K562 (cell line): ENCODE results near the gene TSC1. TPM values are rescaled to one million over a fixed set of nuclear protein-coding genes. Genes with fewer than 3 reads are reported as not detected.

Experiments
- CEBPG ChIP-seq, 3 experiments: fragments of 200-800 bp in 1 of 3; sonication (Bioruptor generic) in 1 of 3; sonication (generic) in 1 of 3; formaldehyde crosslinking in 1 of 3; IDR thresholded peaks in 2 of 3; conservative IDR thresholded peaks in 1 of 3; 2 replicates each; pipeline versions ENCODE4 v1.6.1 to v1.8.0; 2016 to 2022; ENCODE audit warnings: missing compliant biosample characterization in 2 of 3, missing genetic modification characterization in 2 of 3, mild to moderate bottlenecking in 1 of 3, missing genetic modification reagents in 1 of 3
- ELF2 ChIP-seq: fragments of 250-450 bp; sonication (Bioruptor Pico); IDR thresholded peaks from 2 replicates; pipeline ENCODE4 v1.5.0; 2021; ENCODE audit warnings: mild to moderate bottlenecking
- EZH2 ChIP-seq: IDR thresholded peaks from 2 replicates; pipeline ENCODE4 v1.6.1; 2012; ENCODE audit warnings: low read depth, mild to moderate bottlenecking, inconsistent platforms, low read length, borderline replicate concordance
- KAT2B ChIP-seq: IDR thresholded peaks from one replicate; pipeline ENCODE4 v1.6.1; 2012; ENCODE audit warnings: low read depth, mild to moderate bottlenecking, control low read depth, inconsistent platforms, low read length, moderate library complexity
- MCM5 ChIP-seq: fragments of 450-650 bp; IDR thresholded peaks from 2 replicates; pipeline ENCODE4 v1.6.1; 2016; ENCODE audit warnings: low read depth
- MTA2 ChIP-seq: fragments of 450-650 bp; IDR thresholded peaks from 2 replicates; pipeline ENCODE4 v1.6.1; 2016; ENCODE audit warnings: low read depth
- MXI1 ChIP-seq: IDR thresholded peaks from 2 replicates; pipeline ENCODE4 v1.6.1; 2011; ENCODE audit warnings: low read depth, mild to moderate bottlenecking, improper control_type of control experiment, low read length
- NR2C2 ChIP-seq, 2 experiments: fragments of 200-800 bp in 1 of 2; sonication (Bioruptor generic) in 1 of 2; sonication (generic) in 1 of 2; formaldehyde crosslinking in 1 of 2; IDR thresholded peaks; 2 replicates each; pipeline versions ENCODE4 v1.6.1 to v1.8.0; 2016 to 2022; ENCODE audit warnings: mild to moderate bottlenecking in 1 of 2, missing compliant biosample characterization in 1 of 2, missing genetic modification characterization in 1 of 2, missing genetic modification reagents in 1 of 2
- PTBP1 ChIP-seq: fragments of 200-400 bp; formaldehyde crosslinking; IDR thresholded peaks from 2 replicates; pipeline ENCODE4 v1.6.1; 2017; ENCODE audit warnings: low read depth, low read length
- RBFOX2 ChIP-seq: fragments of 200-400 bp; formaldehyde crosslinking; IDR thresholded peaks from 2 replicates; pipeline ENCODE4 v1.6.1; 2017; ENCODE audit warnings: low read depth, mild to moderate bottlenecking, low read length, moderate library complexity
- RFX7 ChIP-seq: fragments of 250-450 bp; sonication (Bioruptor Pico); IDR thresholded peaks from 2 replicates; pipeline ENCODE4 v1.5.1; 2021; ENCODE audit warnings: mild to moderate bottlenecking
- STAT5A ChIP-seq: IDR thresholded peaks from 2 replicates; pipeline ENCODE4 v1.6.1; 2012; ENCODE audit warnings: low read length, inconsistent platforms, borderline replicate concordance
- SUPT5H ChIP-seq: fragments of 450-650 bp; IDR thresholded peaks from 2 replicates; pipeline ENCODE4 v1.6.1; 2016
- TBL1XR1 ChIP-seq, 2 experiments: IDR thresholded peaks; 2 replicates each; pipeline ENCODE4 v1.6.1; 2012; ENCODE audit warnings: improper control_type of control experiment in 2 of 2, low read length in 2 of 2, mild to moderate bottlenecking in 1 of 2
- ZBED1 ChIP-seq: IDR thresholded peaks from 2 replicates; pipeline ENCODE4 v1.6.1; 2014
- ZNF778 ChIP-seq: fragments of 450-650 bp; formaldehyde crosslinking; IDR thresholded peaks from 2 replicates; pipeline ENCODE4 v1.4.0; 2020; ENCODE audit warnings: mild to moderate bottlenecking, moderate library complexity
- ZNF830 ChIP-seq: fragments of 250-450 bp; sonication (Bioruptor Pico); IDR thresholded peaks from 2 replicates; pipeline ENCODE4 v1.5.0; 2021; ENCODE audit warnings: mild to moderate bottlenecking
- polyA plus RNA-seq, 8 experiments: library from polyadenylated mRNA; depleted of rRNA in 4 of 8; stranded (reverse) in 5 of 8; unstranded in 3 of 8; fragments of >200 nt; fragmentation: Nextera tagmentation in 2 of 8; fragmentation: Illumina TruSeq in 1 of 8; extraction: Ambion mirVana in 2 of 8; extraction: Trizol in 1 of 8; gene quantifications; 2 replicates each; pipeline versions ENCODE4 v1.2.1 to v1.2.3, GENCODE V29; 2011 to 2014; ENCODE audit warnings: inconsistent platforms in 1 of 8, missing spikeins in 1 of 8
- total RNA-seq, 7 experiments: library from RNA; depleted of rRNA in 6 of 7; stranded (reverse); fragments of >200 nt in 6 of 7; fragmentation: Illumina TruSeq in 2 of 7; extraction: Trizol in 2 of 7; gene quantifications; 2 replicates each; pipeline versions ENCODE4 v1.2.1 to v1.2.3, GENCODE V29; 2011 to 2021; ENCODE audit warnings: low replicate concordance in 1 of 7
- TF ChIP-seq, protein P1 (sequence below): sonication (generic); formaldehyde crosslinking; IDR thresholded peaks from 2 replicates; pipeline ENCODE4 v1.8.0; 2022; ENCODE audit warnings: missing genetic modification reagents, mild to moderate bottlenecking, moderate library complexity, borderline replicate concordance
- TF ChIP-seq, protein P2 (sequence below): sonication (generic); formaldehyde crosslinking; IDR thresholded peaks from 2 replicates; pipeline ENCODE4 v1.9.0; 2022; ENCODE audit warnings: mild to moderate bottlenecking, missing genetic modification reagents
- TF ChIP-seq, protein P3 (sequence below): sonication (generic); formaldehyde crosslinking; IDR thresholded peaks from 2 replicates; pipeline ENCODE4 v1.5.0; 2020; ENCODE audit warnings: missing genetic modification reagents
- TF ChIP-seq, protein P4 (sequence below): fragments of 250-450 bp; sonication (Bioruptor Pico); IDR thresholded peaks from 2 replicates; pipeline ENCODE4 v1.5.0; 2021; ENCODE audit warnings: mild to moderate bottlenecking, moderate library complexity

The TSC1 gene
- total and polyA plus RNA-seq, 9 of the 15 experiments (the other 6 are each of a cell fraction or from before 2014, with no cell fraction given): 6.9 to 37.6 (median 18.6) TPM

DNA sequence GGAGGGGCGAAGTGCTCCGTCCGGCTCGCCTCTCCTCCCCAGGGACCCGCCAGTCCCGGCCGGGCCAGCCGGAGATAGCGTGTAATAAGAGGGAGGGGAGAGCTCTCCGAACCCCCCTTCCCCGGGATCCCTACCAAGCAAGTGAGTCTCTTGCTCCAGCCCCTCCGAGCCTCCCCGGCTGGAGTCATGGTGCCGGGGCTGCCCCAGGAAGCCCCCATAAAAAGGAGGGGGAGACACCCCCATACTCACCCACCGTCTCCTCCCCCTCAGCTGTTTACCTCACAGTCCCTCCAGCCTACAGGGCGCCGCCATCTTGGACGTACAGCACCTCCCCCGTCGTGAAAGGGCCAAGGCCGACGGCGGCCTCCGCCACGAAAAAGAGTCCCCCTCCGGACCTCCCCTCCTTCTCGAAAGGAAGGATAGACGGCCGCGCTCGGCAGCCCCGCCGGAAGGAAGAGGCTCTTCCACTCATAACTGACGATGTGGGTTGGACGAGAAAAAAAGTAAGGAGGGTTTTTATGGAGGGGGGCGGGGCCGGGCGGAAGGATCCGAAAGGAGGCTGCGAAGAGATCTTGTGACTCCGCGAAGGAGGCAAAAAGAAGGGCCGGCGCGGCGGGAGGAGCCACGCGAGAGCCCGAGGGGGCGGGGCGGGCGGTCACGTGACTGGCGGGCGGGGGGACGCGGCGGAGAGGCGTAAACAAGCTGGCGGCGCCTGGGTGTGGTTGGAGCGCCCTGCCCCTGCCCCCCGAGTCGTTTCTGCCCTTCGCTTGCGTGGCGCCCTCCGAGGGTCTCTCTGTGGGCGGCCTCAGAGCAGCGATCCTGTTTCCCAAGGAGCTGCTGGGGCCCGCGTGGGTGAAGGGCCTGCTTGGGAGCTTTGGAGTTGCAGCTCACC lies at the start of gene TSC1 (continued):
- TF ChIP-seq, protein P1, sequence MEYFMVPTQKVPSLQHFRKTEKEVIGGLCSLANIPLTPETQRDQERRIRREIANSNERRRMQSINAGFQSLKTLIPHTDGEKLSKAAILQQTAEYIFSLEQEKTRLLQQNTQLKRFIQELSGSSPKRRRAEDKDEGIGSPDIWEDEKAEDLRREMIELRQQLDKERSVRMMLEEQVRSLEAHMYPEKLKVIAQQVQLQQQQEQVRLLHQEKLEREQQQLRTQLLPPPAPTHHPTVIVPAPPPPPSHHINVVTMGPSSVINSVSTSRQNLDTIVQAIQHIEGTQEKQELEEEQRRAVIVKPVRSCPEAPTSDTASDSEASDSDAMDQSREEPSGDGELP: peak; percentile 97
- TF ChIP-seq MTA2 (no peak), RBFOX2 (peak; percentile 87), SUPT5H (peak; percentile 74), MXI1 (peak; percentile 71; the same call in 1 of the 2 replicates), ZNF778 (CRISPR knock-in tag) (no peak), NR2C2 (CRISPR knock-in tag; IDR thresholded peaks at IDR 0.05) (no peak), NR2C2 (tag; IDR thresholded peaks at IDR 0.05) (peak; percentile 75), EZH2 (no peak), CEBPG (CRISPR knock-in tag; IDR thresholded peaks at IDR 0.05) (no peak), CEBPG (tag; conservative IDR thresholded peaks at IDR 0.05 in 1 of 2, IDR thresholded peaks at IDR 0.05 in 1 of 2) (no peak), ZNF830 (CRISPR knock-in tag) (no peak), ZBED1 (no peak), RFX7 (no peak), KAT2B (no peak), STAT5A (peak; percentile 24; the same call in 1 of the 2 replicates), TBL1XR1 (IDR thresholded peaks at IDR 0.05; ENCODE audit: low read length in 2 of 2) (peak; percentile 38 to 62; a peak in 2 of 4 replicates), ELF2 (CRISPR knock-in tag) (peak; percentile 36; the same call in 1 of the 2 replicates), PTBP1 (no peak), MCM5 (no peak)
- TF ChIP-seq, protein P2, sequence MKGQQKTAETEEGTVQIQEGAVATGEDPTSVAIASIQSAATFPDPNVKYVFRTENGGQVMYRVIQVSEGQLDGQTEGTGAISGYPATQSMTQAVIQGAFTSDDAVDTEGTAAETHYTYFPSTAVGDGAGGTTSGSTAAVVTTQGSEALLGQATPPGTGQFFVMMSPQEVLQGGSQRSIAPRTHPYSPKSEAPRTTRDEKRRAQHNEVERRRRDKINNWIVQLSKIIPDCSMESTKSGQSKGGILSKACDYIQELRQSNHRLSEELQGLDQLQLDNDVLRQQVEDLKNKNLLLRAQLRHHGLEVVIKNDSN (CRISPR knock-in tag): peak; percentile 82
- TF ChIP-seq, protein P3, sequence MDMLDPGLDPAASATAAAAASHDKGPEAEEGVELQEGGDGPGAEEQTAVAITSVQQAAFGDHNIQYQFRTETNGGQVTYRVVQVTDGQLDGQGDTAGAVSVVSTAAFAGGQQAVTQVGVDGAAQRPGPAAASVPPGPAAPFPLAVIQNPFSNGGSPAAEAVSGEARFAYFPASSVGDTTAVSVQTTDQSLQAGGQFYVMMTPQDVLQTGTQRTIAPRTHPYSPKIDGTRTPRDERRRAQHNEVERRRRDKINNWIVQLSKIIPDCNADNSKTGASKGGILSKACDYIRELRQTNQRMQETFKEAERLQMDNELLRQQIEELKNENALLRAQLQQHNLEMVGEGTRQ (CRISPR knock-in tag): peak; percentile 85
- TF ChIP-seq, protein P4, sequence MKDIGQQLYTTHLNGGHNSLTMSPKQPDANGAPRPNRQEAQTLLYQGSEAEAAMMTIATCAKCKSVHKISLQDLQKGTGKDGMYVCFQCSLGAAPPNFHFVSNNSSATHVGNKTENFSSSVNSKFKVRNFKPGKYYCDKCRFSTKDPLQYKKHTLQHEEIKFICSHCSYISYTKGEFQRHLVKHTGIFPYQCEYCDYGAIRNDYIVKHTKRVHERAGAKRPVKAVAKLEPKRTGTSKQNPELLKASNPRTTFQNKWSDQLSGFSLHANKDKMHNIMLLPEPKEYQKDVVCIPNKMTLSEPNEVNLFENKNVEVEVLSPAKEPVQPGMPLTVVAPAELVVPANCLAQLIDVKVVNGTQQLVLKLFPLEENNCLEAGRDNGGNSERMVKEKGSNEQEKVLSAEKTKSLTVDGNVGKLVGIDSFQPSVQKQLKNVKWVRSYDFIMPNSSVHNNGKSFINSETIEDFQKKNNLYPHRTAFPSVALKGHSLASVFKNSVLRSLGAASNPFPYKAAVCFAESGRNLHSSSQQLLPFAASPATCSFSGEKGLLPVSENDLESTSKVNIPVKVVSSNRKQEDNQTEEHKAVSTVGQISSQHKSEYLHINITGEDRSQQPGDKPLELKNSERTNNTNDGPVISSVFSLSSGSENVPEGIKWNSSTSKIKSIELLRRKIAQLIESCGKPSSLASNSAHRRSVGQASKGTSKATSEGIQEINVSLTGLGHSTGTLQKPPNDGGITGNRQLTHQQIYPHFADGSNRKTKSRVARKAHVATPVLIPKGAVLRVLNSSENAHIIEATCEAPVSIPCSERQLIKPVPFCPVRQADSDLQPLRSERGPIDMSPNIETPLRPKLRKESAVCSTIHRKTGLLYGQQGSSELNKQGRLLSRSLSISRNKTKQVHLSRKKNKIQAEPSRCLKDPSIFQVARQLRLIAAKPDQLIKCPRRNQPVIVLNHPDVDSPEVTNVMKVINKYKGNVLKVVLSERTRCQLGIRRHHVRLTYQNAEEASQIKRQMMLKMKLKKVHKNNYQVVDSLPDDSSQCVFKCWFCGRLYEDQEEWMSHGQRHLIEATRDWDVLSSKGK (CRISPR knock-in tag): no peak
